Measurements from ENCODE around the gene FAM89B. TPM values are rescaled to one million over a fixed set of nuclear protein-coding genes. Genes with fewer than 3 reads are reported as not detected.
A peak's percentile ranks its signal among the peaks of the same experiment; 100 is the strongest.

The FAM89B gene
- total and polyA plus RNA-seq, 2 of the 8 experiments (the other 6 are each of a cell fraction or from before 2014, with no cell fraction given): 15.8 to 32.4 TPM

- no peak for FAIRE-seq
- 85% methylated on average over 4 of the region's 5 CpGs; no CpG with 5 or more reads in 1 of the 2 experiments for WGBS, 2 experiments (ENCODE audit: extremely low coverage in 1 of 2, insufficient coverage in 1 of 2, insufficient read length in 1 of 2, insufficient replicate concordance in 2 of 2, low coverage in 1 of 2, low lambda C conversion rate in 2 of 2, missing lambda C conversion rate in 1 of 2)
- Histone ChIP-seq H2BK20ac (ENCODE audit: low read length) (no peak overlapping the region), H3K56ac (replicated peaks; ENCODE audit: insufficient read length, low read depth, low read length) (no peak overlapping the region), H3K23ac (ENCODE audit: insufficient read length) (no peak overlapping the region), H2BK120ac (replicated peaks; ENCODE audit: low read depth, low read length) (no peak overlapping the region), H3K4me2 (ENCODE audit: insufficient read depth in 1 of 2, low read depth in 2 of 2, low read length in 2 of 2) (no peak overlapping the region), H2AFZ (ENCODE audit: low read length) (no peak overlapping the region), H3K79me2 (ENCODE audit: control insufficient read depth in 1 of 2, insufficient read depth in 2 of 2, low read length in 2 of 2) (peaks cover 5 to 11% of the 10 kb centered on the region in 2 experiments; a peak in 2 of 4 replicates), H3K9me3 (ENCODE audit: insufficient read depth in 2 of 2, low read depth in 1 of 2, low read length in 1 of 2) (no peaks in the 10 kb centered on the region), H3K79me1 (ENCODE audit: low read depth, low read length) (peaks cover 23% of the 10 kb centered on the region), H3K9ac (replicated peaks in 1 of 4; ENCODE audit: extremely low read depth in 1 of 4, low read depth in 3 of 4, low read length in 3 of 4) (no peak overlapping the region), H4K5ac (ENCODE audit: insufficient read length, low read depth, low read length) (no peak overlapping the region), H2BK15ac (ENCODE audit: low read length) (no peak overlapping the region), H2BK12ac (ENCODE audit: low read depth, low read length) (no peak overlapping the region), H3K4ac (replicated peaks; ENCODE audit: insufficient read length, low read depth, low read length) (no peak overlapping the region), H3K14ac (ENCODE audit: insufficient read length) (no peak overlapping the region), H3K27me3 (replicated peaks in 1 of 4; ENCODE audit: control insufficient read depth in 3 of 4, extremely low read depth in 1 of 4, insufficient read depth in 3 of 4, low read length in 3 of 4) (no peaks in the 10 kb centered on the region; a peak in 1 of 7 replicates), H4K20me1 (replicated peaks in 1 of 2; ENCODE audit: control insufficient read depth in 1 of 2, insufficient read depth in 2 of 2, low read length in 2 of 2) (peaks cover 5 to 23% of the 10 kb centered on the region in 2 experiments), H3K4me3 (ENCODE audit: extremely low read depth in 1 of 4, insufficient read depth in 2 of 4, low read depth in 3 of 4, low read length in 4 of 4) (no peak overlapping the region), H4K8ac (ENCODE audit: extremely low read depth, insufficient read depth, low read length) (0 out of 2 replicates have a peak overlapping the region, but pooled peaks have one; percentile 9), H3K18ac (ENCODE audit: extremely low read depth, low read length) (no peak overlapping the region), H2AK5ac (ENCODE audit: low read depth, low read length) (no peak overlapping the region), H3K36me3 (ENCODE audit: control insufficient read depth in 2 of 4, insufficient read depth in 4 of 4, low read length in 3 of 4) (peaks cover 2 to 14% (median 5%) of the 10 kb centered on the region in 4 experiments; a peak in 4 of 8 replicates), H3K23me2 (ENCODE audit: low read depth, low read length) (peaks cover 15% of the 10 kb centered on the region), H3K4me1 (replicated peaks in 1 of 4; ENCODE audit: control insufficient read depth in 3 of 4, insufficient read depth in 4 of 4, low read length in 3 of 4) (peaks cover 0 to 30% (median 13%) of the 10 kb centered on the region in 4 experiments; a peak in 6 of 7 replicates), H3K27ac (ENCODE audit: low read depth, low read length) (no peak overlapping the region), H4K91ac (replicated peaks; ENCODE audit: insufficient read length, low read length) (no peak overlapping the region), H2BK5ac (ENCODE audit: low read depth, low read length) (no peak overlapping the region)
- ChIA-PET POLR2A (ENCODE audit: partially characterized antibody) (interaction anchor here (0.7 to 2.1 kb wide), 7 partner anchors 9 to 69 kb away, joined by 3 to 6 read pairs (median 4); partner anchors contain the start of gene KCNK7), CTCF (ENCODE audit: partially characterized antibody) (interaction anchor here (0.9 to 14.8 kb wide), 5 partner anchors 13 to 170 kb away, joined by 3 to 227 read pairs (median 3); partner anchors contain the start of genes KCNK7 and SIPA1)
- DNase-seq (ENCODE audit: low read depth in 1 of 2, low spot score in 2 of 2): no peak
- TF ChIP-seq RXRA (IDR thresholded peaks at IDR 0.05; ENCODE audit: insufficient read depth, low read depth, low read length) (no peak), TAF1 (IDR thresholded peaks at IDR 0.05; ENCODE audit: low read depth, low read length) (no peak), HDAC2 (IDR thresholded peaks at IDR 0.05; ENCODE audit: borderline replicate concordance in 1 of 2, low read depth in 2 of 2, low read length in 2 of 2) (no peak), POLR2AphosphoS5 (IDR thresholded peaks at IDR 0.05; ENCODE audit: low read depth, low read length) (no peak), SRF (IDR thresholded peaks at IDR 0.05; ENCODE audit: low read depth, low read length) (no peak), PHF8 (conservative IDR thresholded peaks at IDR 0.05; ENCODE audit: low read depth, low read length) (no peak), GABPA (IDR thresholded peaks at IDR 0.05; ENCODE audit: borderline replicate concordance, insufficient read depth, low read length) (no peak), CBX8 (IDR thresholded peaks at IDR 0.05; ENCODE audit: borderline replicate concordance, low read depth, low read length) (no peak), SIN3A (conservative IDR thresholded peaks at IDR 0.05 in 1 of 2, IDR thresholded peaks at IDR 0.05 in 1 of 2; ENCODE audit: low read depth in 1 of 2, low read length in 2 of 2) (no peak), CBX5 (IDR thresholded peaks at IDR 0.05; ENCODE audit: low read depth, low read length) (no peak), EGR1 (IDR thresholded peaks at IDR 0.05; ENCODE audit: borderline replicate concordance, low read depth, low read length) (no peak), KDM5A (IDR thresholded peaks at IDR 0.05; ENCODE audit: low read length) (no peak), TEAD4 (IDR thresholded peaks at IDR 0.05; ENCODE audit: low read depth, low read length) (no peak)
These were observed 37.3 kb downstream of the FAM89B start for GRCh38 chr11:65609665-65610064.

Data from H1 (cell line).